Mesothelial cell of epicardium (in vitro differentiated cells): ENCODE results near the gene MRO. TPM values are rescaled to one million over a fixed set of nuclear protein-coding genes. Genes with fewer than 3 reads are reported as not detected.

ENCODE experiments used
- DNase-seq, 2 experiments: peaks; one replicate each; pipeline ENCODE4 v3.0.0; 2021; ENCODE audit warnings: low spot score in 2 of 2; ENCODE audit not compliant: unreplicated experiment in 2 of 2
- H3K27ac Mint-ChIP-seq: 2 replicates; pipeline ENCODE4 v1.8.0; 2021; ENCODE audit warnings: mixed read lengths
- H3K27me3 Mint-ChIP-seq: 2 replicates; pipeline ENCODE4 v1.8.0; 2021; ENCODE audit warnings: low read depth, mixed read lengths
- H3K36me3 Mint-ChIP-seq: 2 replicates; pipeline ENCODE4 v1.8.0; 2021; ENCODE audit warnings: mixed read lengths
- H3K4me1 Mint-ChIP-seq: 2 replicates; pipeline ENCODE4 v1.8.0; 2021; ENCODE audit warnings: mixed read lengths
- H3K4me3 Mint-ChIP-seq: 2 replicates; pipeline ENCODE4 v1.8.0; 2021; ENCODE audit warnings: mild to moderate bottlenecking, moderate library complexity, mixed read lengths
- H3K9me3 Mint-ChIP-seq: 2 replicates; pipeline ENCODE4 v1.8.0; 2021; ENCODE audit warnings: mixed read lengths
- CTCF ChIP-seq: fragments of 200-600 bp; sonication (generic); IDR thresholded peaks from one replicate; pipeline ENCODE4 v1.5.0; 2021; ENCODE audit warnings: antibody characterized with exemption; ENCODE audit not compliant: unreplicated experiment
- total RNA-seq: library from RNA; stranded (reverse); gene quantifications from 3 replicates; pipeline ENCODE4 v1.2.1, GENCODE V29; 2021

Gene MRO
- total RNA-seq, 1 donor from 2014 or later = 0.29 TPM

GRCh38 chr18:50832754-50833153, 12.9 kb upstream of the MRO start:
- H3K9me3 Mint-ChIP-seq = no peaks in the 10 kb centered on the region
- TF ChIP-seq CTCF = no peak
- no peak for DNase-seq
- no peak overlapping the region for H3K4me3 Mint-ChIP-seq
- no peak overlapping the region for H3K27ac Mint-ChIP-seq
- H3K27me3 Mint-ChIP-seq = no peaks in the 10 kb centered on the region
- no peaks in the 10 kb centered on the region for H3K36me3 Mint-ChIP-seq
- peaks cover 12% of the 10 kb centered on the region for H3K4me1 Mint-ChIP-seq

- TF ChIP-seq CTCF = no peak
- no peak for DNase-seq
- no peak overlapping the region for H3K27ac Mint-ChIP-seq
- H3K27me3 Mint-ChIP-seq = no peaks in the 10 kb centered on the region
- no peaks in the 10 kb centered on the region for H3K4me1 Mint-ChIP-seq
- no peak overlapping the region for H3K4me3 Mint-ChIP-seq
- H3K36me3 Mint-ChIP-seq = no peaks in the 10 kb centered on the region
- H3K9me3 Mint-ChIP-seq = no peaks in the 10 kb centered on the region
Measured at GRCh38 chr18:50830544-50830943, 10.7 kb upstream of the MRO start.

- Mint-ChIP-seq H3K27me3 (no peaks in the 10 kb centered on the region), H3K27ac (no peak overlapping the region), H3K36me3 (no peaks in the 10 kb centered on the region), H3K4me3 (no peak overlapping the region), H3K9me3 (no peaks in the 10 kb centered on the region), H3K4me1 (no peaks in the 10 kb centered on the region)
- TF ChIP-seq CTCF = no peak
- DNase-seq = no peak
Measured at GRCh38 chr18:50829644-50830043, 9.8 kb upstream of the MRO start.

- Mint-ChIP-seq H3K27ac (no peak overlapping the region), H3K36me3 (no peaks in the 10 kb centered on the region), H3K9me3 (no peaks in the 10 kb centered on the region), H3K4me3 (no peak overlapping the region), H3K4me1 (peaks cover 2% of the 10 kb centered on the region), H3K27me3 (no peaks in the 10 kb centered on the region)
- no peak for DNase-seq
- no peak for TF ChIP-seq CTCF
Measured at GRCh38 chr18:50826027-50826426, 6.2 kb upstream of the MRO start.

GRCh38 chr18:50825621-50826020, 5.8 kb upstream of the MRO start:
- Mint-ChIP-seq H3K27ac (no peak overlapping the region), H3K36me3 (no peaks in the 10 kb centered on the region), H3K27me3 (no peaks in the 10 kb centered on the region), H3K4me3 (no peak overlapping the region), H3K9me3 (no peaks in the 10 kb centered on the region), H3K4me1 (peaks cover 2% of the 10 kb centered on the region)
- TF ChIP-seq CTCF = no peak
- no peak for DNase-seq

- Mint-ChIP-seq H3K9me3 (no peaks in the 10 kb centered on the region), H3K27me3 (no peaks in the 10 kb centered on the region), H3K27ac (no peak overlapping the region), H3K4me3 (no peak overlapping the region), H3K36me3 (no peaks in the 10 kb centered on the region), H3K4me1 (peaks cover 3% of the 10 kb centered on the region)
- no peak for DNase-seq
- TF ChIP-seq CTCF = no peak
Measured at GRCh38 chr18:50822756-50823155, 2.9 kb upstream of the MRO start.
